Stimulated activated naive CD4-positive, alpha-beta T cell treated with Interleukin-2 at 50 U/mL for 16 hours (primary cell): ENCODE measurements around the gene ZNF668.
A peak's percentile ranks its signal among the peaks of the same experiment; 100 is the strongest.

Source experiments
- DNase-seq: peaks from one replicate; lab custom pipeline; 2025; lab: John Stamatoyannopoulos, UW

The ZNF668 gene

GRCh38 chr16:31073970-31074813 lies at the start of gene ZNF668, which contains the start of gene ZNF646:
Gene ZNF668 (minus strand): TSS chr16:31074240. CDS start chr16:31064459, 9,781 bp downstream.
Gene ZNF646 (plus strand): TSS chr16:31074422. CDS start chr16:31076325, 1,903 bp downstream.
- DNase-seq = peak; percentile 99

GRCh38 chr16:31120129-31120528 lies 46.1 kb upstream of the ZNF668 start:
- no peak for DNase-seq

GRCh38 chr16:31118223-31119155 lies 44.4 kb upstream of the ZNF668 start:
- DNase-seq = no peak

- DNase-seq = peak; percentile 98
Measured at GRCh38 chr16:31117384-31118222, 43.6 kb upstream of the ZNF668 start, which contains the start of gene KAT8. Gene KAT8 (plus strand): TSS chr16:31117664. CDS start chr16:31117682, 18 bp downstream.

GRCh38 chr16:31114468-31114867 lies 40.4 kb upstream of the ZNF668 start:
- DNase-seq = no peak

- no peak for DNase-seq
Measured at GRCh38 chr16:31113121-31114120, 39.4 kb upstream of the ZNF668 start.

- DNase-seq = no peak
Measured at GRCh38 chr16:31112711-31113110, 38.7 kb upstream of the ZNF668 start.

- no peak for DNase-seq
Measured at GRCh38 chr16:31111881-31112466, 37.9 kb upstream of the ZNF668 start.

GRCh38 chr16:31110106-31111034 lies 36.3 kb upstream of the ZNF668 start:
- DNase-seq = no peak

- DNase-seq = no peak
Measured at GRCh38 chr16:31109622-31110021, 35.6 kb upstream of the ZNF668 start.

- DNase-seq = no peak
Measured at GRCh38 chr16:31108794-31109558, 34.9 kb upstream of the ZNF668 start.

- DNase-seq = peak; percentile 60
Measured at GRCh38 chr16:31108035-31108793, 34.2 kb upstream of the ZNF668 start, which contains the start of gene BCKDK. Gene BCKDK (plus strand): TSS chr16:31108386. CDS start chr16:31109224, 838 bp downstream.

- peak; percentile 15 for DNase-seq
Measured at GRCh38 chr16:31107465-31107867, 33.4 kb upstream of the ZNF668 start.

GRCh38 chr16:31106509-31107464 lies 32.7 kb upstream of the ZNF668 start:
- DNase-seq = no peak

GRCh38 chr16:31105677-31106213 lies 31.7 kb upstream of the ZNF668 start:
- peak; percentile 60 for DNase-seq
